ENCODE data around the gene BRD7. TPM values are rescaled to one million over a fixed set of nuclear protein-coding genes. Genes with fewer than 3 reads are reported as not detected.
A peak's percentile ranks its signal among the peaks of the same experiment; 100 is the strongest.

BRD7 gene
- total RNA-seq, 2 experiments from 2014 or later, result 93.6 to 98.5 TPM

GRCh38 chr16:50324345-50324744, 44.4 kb downstream of the BRD7 start:
- Mint-ChIP-seq H3K36me3 (peaks cover 25% of the 10 kb centered on the region), H3K4me3 (no peak overlapping the region), H3K27me3 (no peaks in the 10 kb centered on the region), H3K9me3 (no peaks in the 10 kb centered on the region), H3K27ac (peak overlapping the region; percentile 74), H3K4me1 (peaks cover 32% of the 10 kb centered on the region)
- DNase-seq, result no peak

- Mint-ChIP-seq H3K4me1 (peaks cover 34% of the 10 kb centered on the region), H3K9me3 (no peaks in the 10 kb centered on the region), H3K27me3 (no peaks in the 10 kb centered on the region), H3K4me3 (no peak overlapping the region), H3K27ac (peak overlapping the region; percentile 74), H3K36me3 (peaks cover 28% of the 10 kb centered on the region)
- DNase-seq, result no peak
Observed at GRCh38 chr16:50323335-50324011, 45.3 kb downstream of the BRD7 start.

- DNase-seq, result no peak
- no peak overlapping the region for H3K4me3 Mint-ChIP-seq
- no peak overlapping the region for H3K27ac Mint-ChIP-seq
- peaks cover 30% of the 10 kb centered on the region for H3K36me3 Mint-ChIP-seq
- H3K4me1 Mint-ChIP-seq, result peaks cover 31% of the 10 kb centered on the region
- H3K9me3 Mint-ChIP-seq, result no peaks in the 10 kb centered on the region
- no peaks in the 10 kb centered on the region for H3K27me3 Mint-ChIP-seq
Observed at GRCh38 chr16:50322333-50322732, 46.5 kb downstream of the BRD7 start.

- no peak overlapping the region for H3K4me3 Mint-ChIP-seq
- peaks cover 24% of the 10 kb centered on the region for H3K4me1 Mint-ChIP-seq
- no peak overlapping the region for H3K27ac Mint-ChIP-seq
- no peaks in the 10 kb centered on the region for H3K27me3 Mint-ChIP-seq
- peaks cover 30% of the 10 kb centered on the region for H3K36me3 Mint-ChIP-seq
- no peak for DNase-seq
- H3K9me3 Mint-ChIP-seq, result no peaks in the 10 kb centered on the region
Observed at GRCh38 chr16:50320310-50320709, 48.5 kb downstream of the BRD7 start.

- Mint-ChIP-seq H3K27me3 (no peaks in the 10 kb centered on the region), H3K27ac (peak overlapping the region; percentile 54), H3K4me1 (peaks cover 20% of the 10 kb centered on the region), H3K4me3 (no peak overlapping the region), H3K36me3 (peaks cover 26% of the 10 kb centered on the region), H3K9me3 (no peaks in the 10 kb centered on the region)
- no peak for DNase-seq
Observed at GRCh38 chr16:50318796-50319578, 49.8 kb downstream of the BRD7 start.

DNA sequence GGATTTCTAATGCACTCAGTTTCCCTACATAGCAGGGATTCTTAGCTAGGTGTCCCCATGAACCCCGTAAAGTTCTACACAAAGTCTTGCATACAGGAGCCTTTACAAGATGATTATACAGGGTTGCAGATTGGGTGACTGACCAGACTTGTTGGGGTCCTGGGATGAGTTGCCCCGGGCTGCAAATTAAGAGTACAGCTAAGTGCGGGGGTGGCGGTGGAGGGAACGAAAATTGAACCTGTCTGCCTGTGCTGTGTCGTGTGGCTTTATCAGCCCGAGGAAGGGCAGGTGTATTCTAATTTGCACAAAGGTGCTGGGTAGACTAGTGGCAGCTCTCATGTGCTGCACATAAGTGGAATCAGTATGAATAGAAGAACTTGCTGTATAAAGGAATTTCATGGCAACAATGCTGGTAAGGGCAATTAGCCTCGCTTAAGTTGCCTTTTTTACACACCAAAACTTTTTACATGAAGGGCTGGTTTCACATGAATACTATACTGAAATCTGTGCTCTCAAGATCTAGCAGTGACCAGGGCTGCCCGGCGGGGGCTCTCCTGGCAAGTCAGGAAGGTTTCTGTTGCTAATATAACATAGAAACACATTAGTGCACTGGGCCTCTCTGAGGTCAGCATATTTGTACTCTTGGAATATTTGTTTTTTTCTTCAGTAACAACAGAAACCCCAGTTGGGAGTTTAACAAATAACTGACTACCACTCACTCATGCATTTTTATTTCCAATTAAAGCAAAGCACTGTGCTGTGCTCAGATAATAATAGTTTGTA, 51.7 kb downstream of the BRD7 start:
- H3K36me3 Mint-ChIP-seq, result peaks cover 35% of the 10 kb centered on the region
- H3K4me1 Mint-ChIP-seq, result peaks cover 23% of the 10 kb centered on the region
- no peak overlapping the region for H3K4me3 Mint-ChIP-seq
- no peaks in the 10 kb centered on the region for H3K9me3 Mint-ChIP-seq
- no peak overlapping the region for H3K27ac Mint-ChIP-seq
- no peak for DNase-seq
- H3K27me3 Mint-ChIP-seq, result no peaks in the 10 kb centered on the region

DNA sequence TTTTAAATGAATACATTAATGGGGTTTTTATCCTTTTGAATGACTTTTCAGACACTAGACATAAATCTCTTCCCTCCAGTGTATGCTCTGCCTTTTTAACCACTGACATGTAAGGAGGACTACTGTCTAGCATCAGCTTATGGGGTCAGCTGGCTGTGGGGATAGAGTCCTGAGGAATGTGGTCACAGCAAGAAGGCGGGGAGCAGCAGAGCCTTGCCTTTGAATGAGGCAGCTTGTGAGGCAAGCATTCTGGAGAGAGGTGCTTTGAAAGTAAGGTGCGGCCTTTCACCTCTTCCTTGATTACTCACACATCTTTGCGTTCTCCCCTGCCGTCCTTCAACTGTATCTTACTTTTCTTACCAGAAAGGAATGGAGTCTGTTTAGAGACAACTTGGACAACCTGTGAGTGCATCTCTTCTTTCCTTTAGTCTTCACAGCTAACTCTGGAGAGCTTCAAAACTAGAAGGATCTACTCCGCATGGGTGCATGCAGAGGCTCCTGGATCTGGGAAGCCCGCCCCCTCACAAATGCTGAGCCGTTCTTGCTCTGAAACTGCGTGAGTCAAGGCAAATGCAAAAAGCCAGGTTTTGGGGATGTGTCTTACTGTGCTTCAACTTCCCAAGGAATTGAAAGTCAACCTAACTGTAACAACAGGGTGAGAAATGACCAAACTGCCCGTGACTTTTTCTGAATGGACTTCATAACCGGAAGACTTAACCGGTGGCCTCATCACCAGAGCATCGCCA, 52.5 kb downstream of the BRD7 start:
- H3K36me3 Mint-ChIP-seq, result peaks cover 34% of the 10 kb centered on the region
- peaks cover 25% of the 10 kb centered on the region for H3K4me1 Mint-ChIP-seq
- H3K27ac Mint-ChIP-seq, result peak overlapping the region; percentile 38
- H3K27me3 Mint-ChIP-seq, result no peaks in the 10 kb centered on the region
- no peak for DNase-seq
- no peaks in the 10 kb centered on the region for H3K9me3 Mint-ChIP-seq
- no peak overlapping the region for H3K4me3 Mint-ChIP-seq

GRCh38 chr16:50315346-50315997, 53.3 kb downstream of the BRD7 start:
- Mint-ChIP-seq H3K9me3 (no peaks in the 10 kb centered on the region), H3K27me3 (no peaks in the 10 kb centered on the region), H3K36me3 (peaks cover 30% of the 10 kb centered on the region), H3K4me3 (no peak overlapping the region), H3K4me1 (peaks cover 25% of the 10 kb centered on the region), H3K27ac (peak overlapping the region; percentile 65)
- DNase-seq, result no peak

DNA sequence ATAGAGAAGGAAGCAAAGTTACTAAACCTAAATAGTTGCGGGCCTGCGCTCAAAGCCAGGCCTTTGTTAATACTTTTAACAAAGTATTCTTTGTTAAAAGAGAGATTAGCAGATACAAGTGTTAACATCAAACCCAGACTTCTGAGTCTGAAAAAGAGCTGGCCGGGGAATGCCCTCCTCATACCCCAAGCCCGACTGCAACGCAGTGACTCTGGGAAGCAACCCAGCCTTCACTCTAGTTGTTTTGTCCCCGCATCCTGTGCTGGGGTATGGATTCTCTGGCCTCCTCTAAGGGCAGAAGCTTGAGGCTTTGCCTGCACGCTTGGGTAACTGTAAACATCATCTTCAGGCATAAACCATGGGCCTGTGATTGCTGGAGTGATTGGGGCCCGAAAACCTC, 54.1 kb downstream of the BRD7 start:
- peak overlapping the region; percentile 65 for H3K27ac Mint-ChIP-seq
- peaks cover 34% of the 10 kb centered on the region for H3K36me3 Mint-ChIP-seq
- no peaks in the 10 kb centered on the region for H3K9me3 Mint-ChIP-seq
- H3K27me3 Mint-ChIP-seq, result no peaks in the 10 kb centered on the region
- DNase-seq, result no peak
- H3K4me1 Mint-ChIP-seq, result peaks cover 25% of the 10 kb centered on the region
- H3K4me3 Mint-ChIP-seq, result no peak overlapping the region

DNA sequence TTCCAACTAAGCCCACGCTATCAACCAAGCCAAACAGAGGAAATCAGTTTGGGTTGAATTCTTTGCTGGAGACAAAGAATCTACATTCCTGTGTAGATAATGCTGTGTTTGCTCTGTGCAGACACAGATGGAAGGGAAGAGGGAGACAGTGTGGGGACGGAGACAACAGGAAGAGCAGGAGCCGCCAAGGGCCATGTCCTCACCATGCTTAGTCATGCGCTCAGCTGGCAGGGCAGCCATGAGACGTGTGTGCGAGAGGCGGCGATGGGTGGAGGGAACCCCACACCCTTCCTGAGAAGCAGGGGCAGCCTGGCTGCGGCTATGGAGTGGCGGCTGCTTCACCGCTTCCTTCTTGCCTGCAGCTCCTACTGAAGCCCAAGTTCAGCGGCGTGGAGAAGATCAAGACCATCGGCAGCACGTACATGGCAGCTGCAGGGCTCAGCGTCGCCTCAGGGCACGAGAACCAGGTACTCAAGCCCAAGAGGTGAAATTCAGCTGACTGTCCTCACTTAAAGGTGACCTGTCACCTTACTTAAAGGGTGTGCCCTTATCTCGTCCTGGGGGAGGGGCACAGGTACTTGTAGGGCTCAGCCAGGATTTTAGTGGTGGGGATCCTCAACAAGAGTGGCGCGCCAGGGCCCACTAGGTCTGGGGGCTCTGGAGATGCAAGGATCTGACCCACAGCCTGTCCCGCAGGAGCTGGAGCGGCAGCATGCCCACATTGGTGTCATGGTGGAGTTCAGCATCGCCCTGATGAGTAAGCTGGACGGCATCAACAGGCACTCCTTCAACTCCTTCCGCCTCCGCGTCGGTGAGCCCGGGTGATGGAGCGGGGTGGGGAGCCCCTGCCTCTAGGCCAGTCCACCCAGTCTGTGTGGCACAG, 55.0 kb downstream of the BRD7 start:
- Mint-ChIP-seq H3K4me1 (peaks cover 25% of the 10 kb centered on the region), H3K36me3 (peaks cover 34% of the 10 kb centered on the region), H3K27me3 (no peaks in the 10 kb centered on the region), H3K9me3 (no peaks in the 10 kb centered on the region), H3K27ac (peak overlapping the region; percentile 83), H3K4me3 (peak overlapping the region; percentile 2)
- peak; percentile 29 for DNase-seq

GRCh38 chr16:50311891-50312501, 56.8 kb downstream of the BRD7 start:
- no peak overlapping the region for H3K27ac Mint-ChIP-seq
- no peaks in the 10 kb centered on the region for H3K9me3 Mint-ChIP-seq
- H3K36me3 Mint-ChIP-seq, result peaks cover 26% of the 10 kb centered on the region
- peaks cover 17% of the 10 kb centered on the region for H3K4me1 Mint-ChIP-seq
- H3K27me3 Mint-ChIP-seq, result no peaks in the 10 kb centered on the region
- DNase-seq, result no peak
- no peak overlapping the region for H3K4me3 Mint-ChIP-seq

GRCh38 chr16:50311134-50311528, 57.7 kb downstream of the BRD7 start:
- Mint-ChIP-seq H3K36me3 (peaks cover 24% of the 10 kb centered on the region), H3K27ac (no peak overlapping the region), H3K27me3 (no peaks in the 10 kb centered on the region), H3K4me3 (no peak overlapping the region), H3K4me1 (peaks cover 17% of the 10 kb centered on the region), H3K9me3 (no peaks in the 10 kb centered on the region)
- no peak for DNase-seq

All from activated naive CD8-positive, alpha-beta T cell treated with anti-CD3 and anti-CD28 coated beads for 36 hours (primary cell).